ENCODE measurements around the gene PTOV1. TPM values are rescaled to one million over a fixed set of nuclear protein-coding genes. Genes with fewer than 3 reads are reported as not detected.

The PTOV1 gene
- total RNA-seq, 1 donor from 2014 or later, result 168 TPM

DNA sequence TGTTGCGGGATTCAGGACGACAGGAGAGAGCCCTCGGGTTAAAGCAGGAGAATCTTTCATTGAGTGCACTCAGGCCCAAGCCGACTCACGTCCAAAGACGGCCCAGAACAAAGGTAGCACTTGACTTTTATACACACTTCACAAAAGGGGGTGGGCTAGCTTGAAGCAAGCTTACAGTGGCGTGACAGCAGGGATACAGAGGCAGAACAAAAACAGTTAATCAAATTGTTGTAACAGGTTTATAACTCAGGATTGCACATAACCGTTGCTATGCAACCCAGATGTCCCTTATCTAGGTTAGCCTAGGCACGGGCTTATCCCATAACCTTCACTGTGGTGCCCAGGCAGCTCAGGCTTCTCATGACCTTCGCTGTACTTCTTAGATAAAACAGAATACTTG, 30.8 kb upstream of the PTOV1 start:
- Mint-ChIP-seq H3K4me3 (ENCODE audit: unreplicated experiment) (no peak overlapping the region), H3K4me1 (ENCODE audit: low read depth) (peaks cover 21% of the 10 kb centered on the region)

DNA sequence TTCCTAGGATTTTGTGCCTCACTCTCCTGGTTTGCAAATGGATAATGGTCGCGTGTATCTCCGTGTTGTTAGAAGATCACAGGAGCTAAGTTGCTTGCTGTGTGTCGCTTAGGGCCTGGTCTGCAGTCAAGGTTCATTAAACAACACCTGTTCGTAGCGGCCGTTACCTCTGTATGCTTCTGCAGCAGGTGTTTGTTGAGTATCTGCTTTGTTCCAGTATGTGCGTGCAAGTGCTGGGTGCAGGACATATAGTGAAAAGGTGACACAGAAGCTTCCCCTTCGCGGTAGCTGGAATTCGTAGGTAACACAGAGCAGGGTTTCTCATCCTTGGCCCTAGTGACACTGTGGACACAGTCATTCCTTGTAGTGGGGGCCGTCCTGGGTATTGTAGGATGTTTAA, 27.5 kb upstream of the PTOV1 start:
- no peak for DNase-seq (ENCODE audit: low spot score)
- no peaks in the 10 kb centered on the region for H3K27me3 Mint-ChIP-seq (ENCODE audit: low read depth)
- peaks cover 18% of the 10 kb centered on the region for H3K4me1 Mint-ChIP-seq (ENCODE audit: low read depth)
- H3K4me3 Mint-ChIP-seq (ENCODE audit: unreplicated experiment), result no peak overlapping the region
- no peak overlapping the region for H3K27ac Mint-ChIP-seq (ENCODE audit: unreplicated experiment)
- H3K9me3 Mint-ChIP-seq (ENCODE audit: low read depth), result no peaks in the 10 kb centered on the region
- TF ChIP-seq, protein P1, sequence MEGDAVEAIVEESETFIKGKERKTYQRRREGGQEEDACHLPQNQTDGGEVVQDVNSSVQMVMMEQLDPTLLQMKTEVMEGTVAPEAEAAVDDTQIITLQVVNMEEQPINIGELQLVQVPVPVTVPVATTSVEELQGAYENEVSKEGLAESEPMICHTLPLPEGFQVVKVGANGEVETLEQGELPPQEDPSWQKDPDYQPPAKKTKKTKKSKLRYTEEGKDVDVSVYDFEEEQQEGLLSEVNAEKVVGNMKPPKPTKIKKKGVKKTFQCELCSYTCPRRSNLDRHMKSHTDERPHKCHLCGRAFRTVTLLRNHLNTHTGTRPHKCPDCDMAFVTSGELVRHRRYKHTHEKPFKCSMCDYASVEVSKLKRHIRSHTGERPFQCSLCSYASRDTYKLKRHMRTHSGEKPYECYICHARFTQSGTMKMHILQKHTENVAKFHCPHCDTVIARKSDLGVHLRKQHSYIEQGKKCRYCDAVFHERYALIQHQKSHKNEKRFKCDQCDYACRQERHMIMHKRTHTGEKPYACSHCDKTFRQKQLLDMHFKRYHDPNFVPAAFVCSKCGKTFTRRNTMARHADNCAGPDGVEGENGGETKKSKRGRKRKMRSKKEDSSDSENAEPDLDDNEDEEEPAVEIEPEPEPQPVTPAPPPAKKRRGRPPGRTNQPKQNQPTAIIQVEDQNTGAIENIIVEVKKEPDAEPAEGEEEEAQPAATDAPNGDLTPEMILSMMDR (IDR thresholded peaks at IDR 0.05), result no peak
- peaks cover 10% of the 10 kb centered on the region for H3K36me3 Mint-ChIP-seq (ENCODE audit: low read depth)

More for the DNA sequence above, 30.8 kb upstream of the PTOV1 start:
- DNase-seq (ENCODE audit: low spot score), result no peak
- TF ChIP-seq, protein P1 (IDR thresholded peaks at IDR 0.05), result no peak
- no peaks in the 10 kb centered on the region for H3K9me3 Mint-ChIP-seq (ENCODE audit: low read depth)
- no peaks in the 10 kb centered on the region for H3K27me3 Mint-ChIP-seq (ENCODE audit: low read depth)
- peaks cover 4% of the 10 kb centered on the region for H3K36me3 Mint-ChIP-seq (ENCODE audit: low read depth)
- no peak overlapping the region for H3K27ac Mint-ChIP-seq (ENCODE audit: unreplicated experiment)

DNA sequence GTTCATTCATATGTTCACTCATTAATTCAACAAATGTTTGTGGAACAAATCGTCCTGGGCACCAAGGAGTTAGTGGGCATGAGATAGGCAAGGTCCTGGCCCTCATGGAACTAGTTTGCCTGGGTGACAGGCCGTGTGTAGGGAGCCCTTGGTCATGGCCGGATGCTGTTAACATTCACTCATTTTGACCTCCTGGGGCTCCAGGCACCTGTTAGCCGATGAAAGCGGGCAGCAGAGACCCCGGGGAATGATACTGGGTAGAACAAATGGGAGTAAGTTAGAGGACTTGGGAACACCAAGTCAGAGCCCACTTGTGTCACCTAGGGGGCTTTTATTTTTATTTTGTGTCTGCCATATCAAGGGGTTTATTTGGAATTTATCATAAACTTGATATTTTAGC, 26.3 kb upstream of the PTOV1 start:
- DNase-seq (ENCODE audit: low spot score), result no peak

DNA sequence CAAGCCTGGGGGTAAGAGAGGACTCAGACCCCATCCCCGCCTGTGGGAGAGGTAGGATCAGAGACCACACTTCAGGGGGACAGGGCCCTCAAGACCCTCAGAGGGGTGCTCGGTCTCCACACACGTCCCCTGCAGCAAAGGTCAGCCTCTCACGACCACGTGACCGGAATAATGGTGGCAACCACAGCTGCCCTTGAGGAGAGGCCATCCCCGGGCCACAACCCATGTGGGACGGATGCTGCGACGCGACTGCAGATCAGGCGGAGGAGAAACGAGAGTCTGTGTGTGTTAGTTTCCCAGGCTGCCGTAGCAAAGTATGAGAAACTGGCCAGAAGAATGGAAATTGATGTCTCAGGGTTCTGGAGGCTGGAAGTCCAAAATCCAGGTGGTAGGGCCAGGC, 23.9 kb upstream of the PTOV1 start:
- Mint-ChIP-seq H3K4me3 (ENCODE audit: unreplicated experiment) (no peak overlapping the region), H3K36me3 (ENCODE audit: low read depth) (peaks cover 14% of the 10 kb centered on the region), H3K27me3 (ENCODE audit: low read depth) (no peaks in the 10 kb centered on the region), H3K9me3 (ENCODE audit: low read depth) (no peaks in the 10 kb centered on the region), H3K4me1 (ENCODE audit: low read depth) (peaks cover 2% of the 10 kb centered on the region), H3K27ac (ENCODE audit: unreplicated experiment) (no peak overlapping the region)
- TF ChIP-seq, protein P1 (IDR thresholded peaks at IDR 0.05), result no peak
- DNase-seq (ENCODE audit: low spot score), result no peak

More for the DNA sequence above, 26.3 kb upstream of the PTOV1 start:
- Mint-ChIP-seq H3K4me1 (ENCODE audit: low read depth) (peaks cover 6% of the 10 kb centered on the region), H3K27ac (ENCODE audit: unreplicated experiment) (no peak overlapping the region), H3K9me3 (ENCODE audit: low read depth) (no peaks in the 10 kb centered on the region), H3K36me3 (ENCODE audit: low read depth) (peaks cover 11% of the 10 kb centered on the region), H3K27me3 (ENCODE audit: low read depth) (no peaks in the 10 kb centered on the region), H3K4me3 (ENCODE audit: unreplicated experiment) (no peak overlapping the region)
- TF ChIP-seq, protein P1 (IDR thresholded peaks at IDR 0.05), result no peak

DNA sequence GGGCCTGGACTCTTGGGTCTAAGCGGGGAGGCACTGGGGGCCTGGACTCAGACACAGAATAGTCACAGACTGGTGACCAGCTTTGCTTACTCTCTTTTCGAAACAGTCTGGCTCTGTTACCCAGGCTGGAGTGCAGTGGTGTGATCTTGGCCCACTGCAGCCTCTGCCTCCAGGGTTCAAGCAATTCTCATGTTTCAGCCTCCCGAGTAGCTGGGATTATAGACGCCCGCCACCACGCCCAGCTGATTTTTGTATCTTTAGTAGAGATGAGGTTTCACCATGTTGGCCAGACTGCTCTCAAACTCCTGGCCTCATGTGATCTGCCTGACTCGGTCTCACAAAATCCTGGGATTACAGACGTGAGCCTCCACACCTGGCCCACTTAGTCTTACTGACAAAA, 21.8 kb upstream of the PTOV1 start:
- TF ChIP-seq, protein P1 (IDR thresholded peaks at IDR 0.05), result no peak
- no peak overlapping the region for H3K4me3 Mint-ChIP-seq (ENCODE audit: unreplicated experiment)
- H3K36me3 Mint-ChIP-seq (ENCODE audit: low read depth), result peaks cover 18% of the 10 kb centered on the region
- no peaks in the 10 kb centered on the region for H3K9me3 Mint-ChIP-seq (ENCODE audit: low read depth)
- H3K4me1 Mint-ChIP-seq (ENCODE audit: low read depth), result peaks cover 9% of the 10 kb centered on the region
- no peak for DNase-seq (ENCODE audit: low spot score)
- no peaks in the 10 kb centered on the region for H3K27me3 Mint-ChIP-seq (ENCODE audit: low read depth)
- H3K27ac Mint-ChIP-seq (ENCODE audit: unreplicated experiment), result no peak overlapping the region
